WTC11 (cell line): ENCODE results near the gene RAI1. TPM values are rescaled to one million over a fixed set of nuclear protein-coding genes. Genes with fewer than 3 reads are reported as not detected.

Source experiments
- ATAC-seq: fragments of 200-7000 bp; cut with Tn5 transposase; 2 replicates; pipeline ENCODE4 v1.10.0; 2021; ENCODE audit warnings: mild to moderate bottlenecking, moderate library complexity
- CTCF ChIA-PET: fragments of 300-600 bp; sonication (Branson Sonifier 250); formaldehyde crosslinking; loops from one replicate; lab custom pipeline; 2021; ENCODE audit warnings: antibody characterized with exemption; lab: Charles Lee
- POLR2A ChIA-PET: fragments of 350-600 bp; sonication (Branson Sonifier 250); formaldehyde crosslinking; loops from one replicate; lab custom pipeline; 2021; ENCODE audit warnings: antibody characterized with exemption; lab: Charles Lee
- DNase-seq: peaks from one replicate; pipeline ENCODE4 v3.0.0; 2021; ENCODE audit warnings: low spot score
- H3K27ac Mint-ChIP-seq: 2 replicates; pipeline ENCODE4 v1.8.0; 2021; ENCODE audit warnings: mixed read lengths
- H3K27me3 Mint-ChIP-seq: 2 replicates; pipeline ENCODE4 v1.8.0; 2021; ENCODE audit warnings: low read depth, mild to moderate bottlenecking, moderate library complexity, mixed read lengths
- H3K36me3 Mint-ChIP-seq: 2 replicates; pipeline ENCODE4 v1.8.0; 2021; ENCODE audit warnings: mixed read lengths
- H3K4me1 Mint-ChIP-seq: 2 replicates; pipeline ENCODE4 v1.8.0; 2022; ENCODE audit warnings: mixed read lengths
- H3K4me3 Mint-ChIP-seq: 2 replicates; pipeline ENCODE4 v1.8.0; 2021; ENCODE audit warnings: mild to moderate bottlenecking, moderate library complexity, mixed read lengths
- H3K9me3 Mint-ChIP-seq: 2 replicates; pipeline ENCODE4 v1.8.0; 2021; ENCODE audit warnings: mixed read lengths
- FOXP1 ChIP-seq: sonication (generic); formaldehyde crosslinking; IDR thresholded peaks from 2 replicates; pipeline ENCODE4 v1.8.0; 2022; ENCODE audit warnings: missing genetic modification reagents, mild to moderate bottlenecking, moderate library complexity, borderline replicate concordance
- GABPB1 ChIP-seq: sonication (generic); formaldehyde crosslinking; IDR thresholded peaks from 2 replicates; pipeline ENCODE4 v1.8.1; 2023; ENCODE audit warnings: mild to moderate bottlenecking, missing genetic modification reagents
- KAT7 ChIP-seq: sonication (generic); formaldehyde crosslinking; IDR thresholded peaks from 2 replicates; pipeline ENCODE4 v1.8.1; 2023; ENCODE audit warnings: missing genetic modification reagents, mild to moderate bottlenecking, borderline replicate concordance
- MYBL2 ChIP-seq: sonication (generic); formaldehyde crosslinking; IDR thresholded peaks from 2 replicates; pipeline ENCODE4 v1.8.1; 2023; ENCODE audit warnings: mild to moderate bottlenecking, moderate library complexity, missing genetic modification reagents
- SOX15 ChIP-seq: fragments of 250-450 bp; sonication (Bioruptor Pico); IDR thresholded peaks from 2 replicates; pipeline ENCODE4 v1.9.0; 2021; ENCODE audit warnings: mild to moderate bottlenecking
- ZBTB21 ChIP-seq: sonication (generic); formaldehyde crosslinking; IDR thresholded peaks from 2 replicates; pipeline ENCODE4 v1.8.1; 2023; ENCODE audit warnings: mild to moderate bottlenecking, missing genetic modification reagents, borderline replicate concordance
- ZNF317 ChIP-seq: sonication (generic); formaldehyde crosslinking; IDR thresholded peaks from 2 replicates; pipeline ENCODE4 v1.8.1; 2023; ENCODE audit warnings: low read depth, mild to moderate bottlenecking, moderate library complexity, missing genetic modification reagents, borderline replicate concordance
- total RNA-seq: library from RNA; stranded (reverse); gene quantifications from 3 replicates; pipeline ENCODE4 v1.2.3, GENCODE V29; 2021
- TF ChIP-seq, protein P1 (sequence below): fragments of 200-600 bp; IDR thresholded peaks from 2 replicates; pipeline ENCODE4 v1.8.0; 2022; ENCODE audit warnings: antibody characterized with exemption
- TF ChIP-seq, protein P2 (sequence below): sonication (generic); formaldehyde crosslinking; IDR thresholded peaks from 2 replicates; pipeline ENCODE4 v1.8.1; 2023; ENCODE audit warnings: mild to moderate bottlenecking, missing genetic modification reagents, borderline replicate concordance
- TF ChIP-seq, protein P3 (sequence below): sonication (generic); formaldehyde crosslinking; conservative IDR thresholded peaks from 2 replicates; pipeline ENCODE4 v1.8.1; 2023; ENCODE audit warnings: mild to moderate bottlenecking, low read depth, missing genetic modification reagents, moderate library complexity
- TF ChIP-seq, protein P4 (sequence below): sonication (generic); formaldehyde crosslinking; IDR thresholded peaks from 2 replicates; pipeline ENCODE4 v1.8.0; 2023; ENCODE audit warnings: missing genetic modification reagents
- TF ChIP-seq, protein P5 (sequence below): sonication (generic); formaldehyde crosslinking; IDR thresholded peaks from 2 replicates; pipeline ENCODE4 v1.8.1; 2023; ENCODE audit warnings: mild to moderate bottlenecking, missing genetic modification reagents, moderate library complexity
- TF ChIP-seq, protein P6 (sequence below): fragments of 250-450 bp; sonication (Bioruptor Pico); IDR thresholded peaks from 2 replicates; pipeline ENCODE4 v1.9.0; 2021; ENCODE audit warnings: mild to moderate bottlenecking
- TF ChIP-seq, protein P7 (sequence below): fragments of 250-450 bp; sonication (Bioruptor Pico); IDR thresholded peaks from 2 replicates; pipeline ENCODE4 v1.9.0; 2021; ENCODE audit warnings: mild to moderate bottlenecking

Gene RAI1
- total RNA-seq, 1 experiment from 2014 or later = 12.7 TPM

DNA sequence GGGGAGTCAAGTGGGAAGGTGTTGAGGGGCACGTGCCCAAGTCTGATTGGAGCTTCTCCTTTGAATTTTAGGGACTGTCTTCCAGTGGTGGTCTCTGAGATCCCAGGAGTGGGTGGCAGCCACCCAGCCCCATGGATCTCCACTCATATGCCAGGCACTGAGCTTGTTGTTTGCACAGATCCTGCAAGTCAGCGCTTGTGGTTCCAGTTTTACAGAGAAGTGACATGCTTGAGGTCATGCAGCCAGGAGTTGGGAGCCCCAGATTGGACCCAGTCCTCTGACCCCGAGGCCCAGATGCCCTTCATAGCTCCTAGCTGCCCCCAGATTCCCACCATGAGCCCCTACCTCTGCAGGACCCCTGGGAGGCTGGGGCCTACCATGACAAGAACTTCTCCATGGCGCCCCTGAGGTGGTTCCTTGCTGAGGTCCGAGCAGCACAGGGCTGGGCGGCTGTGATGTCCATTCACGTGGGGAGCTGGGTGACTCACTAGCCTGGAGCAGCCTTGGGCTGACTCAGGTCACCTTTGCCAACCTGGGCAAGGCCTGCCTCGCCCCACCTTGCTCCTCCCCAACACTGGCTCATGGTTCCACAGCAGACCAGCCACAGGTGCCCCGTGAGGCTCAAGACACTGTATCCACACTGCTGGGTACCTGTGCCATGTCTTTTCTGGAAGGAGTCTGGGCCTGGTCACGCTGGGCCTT is 47.4 kb downstream of the RAI1 start (continued):
- no peak for TF ChIP-seq ZNF317

DNA sequence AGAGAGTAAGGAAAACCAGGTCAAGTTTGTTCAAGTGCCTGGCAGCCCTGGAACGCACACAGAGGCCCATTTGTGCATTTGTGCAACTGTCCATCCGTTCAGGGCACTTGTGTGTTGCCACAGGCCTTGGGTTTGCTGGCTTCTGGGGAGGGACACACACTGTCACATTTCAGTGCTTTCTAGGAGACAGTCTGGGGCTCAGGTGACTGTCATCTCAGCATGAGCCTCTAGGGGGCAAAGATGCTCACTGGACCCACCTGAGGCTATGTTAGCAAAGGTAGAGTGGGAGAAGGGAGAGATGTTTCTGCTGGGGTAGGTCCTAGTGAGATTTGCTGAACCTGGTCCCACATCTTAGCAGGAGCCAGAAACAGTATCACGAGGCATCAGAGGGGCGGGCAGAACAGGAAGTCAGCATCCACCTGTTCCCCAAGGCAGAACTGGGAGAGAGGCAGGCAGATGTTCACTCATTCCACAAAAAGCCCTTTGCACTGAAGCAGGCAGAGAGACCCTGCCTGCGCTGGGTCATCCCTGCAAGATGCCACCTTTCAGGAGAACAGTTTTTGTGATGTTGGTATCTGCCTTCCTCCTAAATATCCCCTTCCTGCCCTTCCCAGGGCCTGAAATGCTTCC is 48.5 kb downstream of the RAI1 start:
- no peak for TF ChIP-seq ZBTB21 (CRISPR knock-in tag)
- TF ChIP-seq FOXP1 (CRISPR knock-in tag) = no peak
- TF ChIP-seq, protein P1, sequence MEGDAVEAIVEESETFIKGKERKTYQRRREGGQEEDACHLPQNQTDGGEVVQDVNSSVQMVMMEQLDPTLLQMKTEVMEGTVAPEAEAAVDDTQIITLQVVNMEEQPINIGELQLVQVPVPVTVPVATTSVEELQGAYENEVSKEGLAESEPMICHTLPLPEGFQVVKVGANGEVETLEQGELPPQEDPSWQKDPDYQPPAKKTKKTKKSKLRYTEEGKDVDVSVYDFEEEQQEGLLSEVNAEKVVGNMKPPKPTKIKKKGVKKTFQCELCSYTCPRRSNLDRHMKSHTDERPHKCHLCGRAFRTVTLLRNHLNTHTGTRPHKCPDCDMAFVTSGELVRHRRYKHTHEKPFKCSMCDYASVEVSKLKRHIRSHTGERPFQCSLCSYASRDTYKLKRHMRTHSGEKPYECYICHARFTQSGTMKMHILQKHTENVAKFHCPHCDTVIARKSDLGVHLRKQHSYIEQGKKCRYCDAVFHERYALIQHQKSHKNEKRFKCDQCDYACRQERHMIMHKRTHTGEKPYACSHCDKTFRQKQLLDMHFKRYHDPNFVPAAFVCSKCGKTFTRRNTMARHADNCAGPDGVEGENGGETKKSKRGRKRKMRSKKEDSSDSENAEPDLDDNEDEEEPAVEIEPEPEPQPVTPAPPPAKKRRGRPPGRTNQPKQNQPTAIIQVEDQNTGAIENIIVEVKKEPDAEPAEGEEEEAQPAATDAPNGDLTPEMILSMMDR = peak; percentile 71
- TF ChIP-seq, protein P2, sequence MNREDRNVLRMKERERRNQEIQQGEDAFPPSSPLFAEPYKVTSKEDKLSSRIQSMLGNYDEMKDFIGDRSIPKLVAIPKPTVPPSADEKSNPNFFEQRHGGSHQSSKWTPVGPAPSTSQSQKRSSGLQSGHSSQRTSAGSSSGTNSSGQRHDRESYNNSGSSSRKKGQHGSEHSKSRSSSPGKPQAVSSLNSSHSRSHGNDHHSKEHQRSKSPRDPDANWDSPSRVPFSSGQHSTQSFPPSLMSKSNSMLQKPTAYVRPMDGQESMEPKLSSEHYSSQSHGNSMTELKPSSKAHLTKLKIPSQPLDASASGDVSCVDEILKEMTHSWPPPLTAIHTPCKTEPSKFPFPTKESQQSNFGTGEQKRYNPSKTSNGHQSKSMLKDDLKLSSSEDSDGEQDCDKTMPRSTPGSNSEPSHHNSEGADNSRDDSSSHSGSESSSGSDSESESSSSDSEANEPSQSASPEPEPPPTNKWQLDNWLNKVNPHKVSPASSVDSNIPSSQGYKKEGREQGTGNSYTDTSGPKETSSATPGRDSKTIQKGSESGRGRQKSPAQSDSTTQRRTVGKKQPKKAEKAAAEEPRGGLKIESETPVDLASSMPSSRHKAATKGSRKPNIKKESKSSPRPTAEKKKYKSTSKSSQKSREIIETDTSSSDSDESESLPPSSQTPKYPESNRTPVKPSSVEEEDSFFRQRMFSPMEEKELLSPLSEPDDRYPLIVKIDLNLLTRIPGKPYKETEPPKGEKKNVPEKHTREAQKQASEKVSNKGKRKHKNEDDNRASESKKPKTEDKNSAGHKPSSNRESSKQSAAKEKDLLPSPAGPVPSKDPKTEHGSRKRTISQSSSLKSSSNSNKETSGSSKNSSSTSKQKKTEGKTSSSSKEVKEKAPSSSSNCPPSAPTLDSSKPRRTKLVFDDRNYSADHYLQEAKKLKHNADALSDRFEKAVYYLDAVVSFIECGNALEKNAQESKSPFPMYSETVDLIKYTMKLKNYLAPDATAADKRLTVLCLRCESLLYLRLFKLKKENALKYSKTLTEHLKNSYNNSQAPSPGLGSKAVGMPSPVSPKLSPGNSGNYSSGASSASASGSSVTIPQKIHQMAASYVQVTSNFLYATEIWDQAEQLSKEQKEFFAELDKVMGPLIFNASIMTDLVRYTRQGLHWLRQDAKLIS (CRISPR knock-in tag) = no peak
- TF ChIP-seq, protein P3, sequence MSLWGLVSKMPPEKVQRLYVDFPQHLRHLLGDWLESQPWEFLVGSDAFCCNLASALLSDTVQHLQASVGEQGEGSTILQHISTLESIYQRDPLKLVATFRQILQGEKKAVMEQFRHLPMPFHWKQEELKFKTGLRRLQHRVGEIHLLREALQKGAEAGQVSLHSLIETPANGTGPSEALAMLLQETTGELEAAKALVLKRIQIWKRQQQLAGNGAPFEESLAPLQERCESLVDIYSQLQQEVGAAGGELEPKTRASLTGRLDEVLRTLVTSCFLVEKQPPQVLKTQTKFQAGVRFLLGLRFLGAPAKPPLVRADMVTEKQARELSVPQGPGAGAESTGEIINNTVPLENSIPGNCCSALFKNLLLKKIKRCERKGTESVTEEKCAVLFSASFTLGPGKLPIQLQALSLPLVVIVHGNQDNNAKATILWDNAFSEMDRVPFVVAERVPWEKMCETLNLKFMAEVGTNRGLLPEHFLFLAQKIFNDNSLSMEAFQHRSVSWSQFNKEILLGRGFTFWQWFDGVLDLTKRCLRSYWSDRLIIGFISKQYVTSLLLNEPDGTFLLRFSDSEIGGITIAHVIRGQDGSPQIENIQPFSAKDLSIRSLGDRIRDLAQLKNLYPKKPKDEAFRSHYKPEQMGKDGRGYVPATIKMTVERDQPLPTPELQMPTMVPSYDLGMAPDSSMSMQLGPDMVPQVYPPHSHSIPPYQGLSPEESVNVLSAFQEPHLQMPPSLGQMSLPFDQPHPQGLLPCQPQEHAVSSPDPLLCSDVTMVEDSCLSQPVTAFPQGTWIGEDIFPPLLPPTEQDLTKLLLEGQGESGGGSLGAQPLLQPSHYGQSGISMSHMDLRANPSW (CRISPR knock-in tag) = no peak
- ATAC-seq = peak; percentile 80
- no peak overlapping the region for H3K4me3 Mint-ChIP-seq

DNA sequence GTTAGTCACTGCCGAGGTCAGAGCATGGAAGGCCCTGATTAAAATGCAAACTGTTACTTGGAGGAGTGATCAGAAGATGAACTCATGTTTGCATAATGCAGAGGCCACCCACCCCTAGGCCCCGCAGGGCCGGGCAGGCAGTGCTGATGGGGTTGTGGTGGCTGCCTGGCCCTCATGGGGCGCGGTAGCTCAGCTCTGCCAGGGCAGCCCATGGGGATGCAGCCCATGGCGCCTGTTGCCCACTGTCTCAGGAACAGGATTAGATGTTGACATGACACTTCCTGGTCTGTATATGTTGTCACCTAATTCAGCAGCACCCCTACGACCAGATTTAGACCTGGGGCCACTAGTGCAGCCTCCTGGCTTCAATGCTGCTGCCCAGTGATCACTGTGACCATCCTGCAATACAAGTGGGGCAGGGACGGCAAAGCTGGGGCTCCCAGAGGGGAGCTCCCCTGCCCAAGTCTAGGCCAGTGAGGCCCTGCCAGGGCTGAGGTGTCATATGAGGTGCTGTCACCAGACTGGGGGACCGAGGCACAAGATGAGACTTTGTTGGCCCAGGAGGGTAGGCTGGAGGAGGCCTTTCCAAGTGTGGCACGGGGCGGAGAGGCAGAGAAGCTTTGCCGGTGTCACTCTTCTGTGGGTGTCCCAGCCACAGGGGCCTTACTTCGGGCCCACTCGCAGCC is 49.1 kb downstream of the RAI1 start:
- ChIA-PET POLR2A (no interaction called here), CTCF (interaction anchor here (1.6 kb wide), 1 partner anchor 11 kb away, joined by 7 read pairs; no protein-coding TSS in a partner anchor)
- H3K27me3 Mint-ChIP-seq = peaks cover 59% of the 10 kb centered on the region
- no peaks in the 10 kb centered on the region for H3K9me3 Mint-ChIP-seq
- ATAC-seq (no peak), DNase-seq (no peak)
- peaks cover 33% of the 10 kb centered on the region for H3K4me1 Mint-ChIP-seq
- H3K27ac Mint-ChIP-seq = no peak overlapping the region
- no peak overlapping the region for H3K4me3 Mint-ChIP-seq
- H3K36me3 Mint-ChIP-seq = no peaks in the 10 kb centered on the region
- TF ChIP-seq SOX15 (CRISPR knock-in tag) (no peak), ZNF317 (no peak), MYBL2 (no peak), GABPB1 (no peak), KAT7 (CRISPR knock-in tag) (no peak)
- TF ChIP-seq, protein P4, sequence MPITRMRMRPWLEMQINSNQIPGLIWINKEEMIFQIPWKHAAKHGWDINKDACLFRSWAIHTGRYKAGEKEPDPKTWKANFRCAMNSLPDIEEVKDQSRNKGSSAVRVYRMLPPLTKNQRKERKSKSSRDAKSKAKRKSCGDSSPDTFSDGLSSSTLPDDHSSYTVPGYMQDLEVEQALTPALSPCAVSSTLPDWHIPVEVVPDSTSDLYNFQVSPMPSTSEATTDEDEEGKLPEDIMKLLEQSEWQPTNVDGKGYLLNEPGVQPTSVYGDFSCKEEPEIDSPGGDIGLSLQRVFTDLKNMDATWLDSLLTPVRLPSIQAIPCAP (CRISPR knock-in tag) = no peak
- TF ChIP-seq, protein P5, sequence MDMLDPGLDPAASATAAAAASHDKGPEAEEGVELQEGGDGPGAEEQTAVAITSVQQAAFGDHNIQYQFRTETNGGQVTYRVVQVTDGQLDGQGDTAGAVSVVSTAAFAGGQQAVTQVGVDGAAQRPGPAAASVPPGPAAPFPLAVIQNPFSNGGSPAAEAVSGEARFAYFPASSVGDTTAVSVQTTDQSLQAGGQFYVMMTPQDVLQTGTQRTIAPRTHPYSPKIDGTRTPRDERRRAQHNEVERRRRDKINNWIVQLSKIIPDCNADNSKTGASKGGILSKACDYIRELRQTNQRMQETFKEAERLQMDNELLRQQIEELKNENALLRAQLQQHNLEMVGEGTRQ (CRISPR knock-in tag) = no peak
- TF ChIP-seq, protein P6, sequence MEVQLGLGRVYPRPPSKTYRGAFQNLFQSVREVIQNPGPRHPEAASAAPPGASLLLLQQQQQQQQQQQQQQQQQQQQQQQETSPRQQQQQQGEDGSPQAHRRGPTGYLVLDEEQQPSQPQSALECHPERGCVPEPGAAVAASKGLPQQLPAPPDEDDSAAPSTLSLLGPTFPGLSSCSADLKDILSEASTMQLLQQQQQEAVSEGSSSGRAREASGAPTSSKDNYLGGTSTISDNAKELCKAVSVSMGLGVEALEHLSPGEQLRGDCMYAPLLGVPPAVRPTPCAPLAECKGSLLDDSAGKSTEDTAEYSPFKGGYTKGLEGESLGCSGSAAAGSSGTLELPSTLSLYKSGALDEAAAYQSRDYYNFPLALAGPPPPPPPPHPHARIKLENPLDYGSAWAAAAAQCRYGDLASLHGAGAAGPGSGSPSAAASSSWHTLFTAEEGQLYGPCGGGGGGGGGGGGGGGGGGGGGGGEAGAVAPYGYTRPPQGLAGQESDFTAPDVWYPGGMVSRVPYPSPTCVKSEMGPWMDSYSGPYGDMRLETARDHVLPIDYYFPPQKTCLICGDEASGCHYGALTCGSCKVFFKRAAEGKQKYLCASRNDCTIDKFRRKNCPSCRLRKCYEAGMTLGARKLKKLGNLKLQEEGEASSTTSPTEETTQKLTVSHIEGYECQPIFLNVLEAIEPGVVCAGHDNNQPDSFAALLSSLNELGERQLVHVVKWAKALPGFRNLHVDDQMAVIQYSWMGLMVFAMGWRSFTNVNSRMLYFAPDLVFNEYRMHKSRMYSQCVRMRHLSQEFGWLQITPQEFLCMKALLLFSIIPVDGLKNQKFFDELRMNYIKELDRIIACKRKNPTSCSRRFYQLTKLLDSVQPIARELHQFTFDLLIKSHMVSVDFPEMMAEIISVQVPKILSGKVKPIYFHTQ = no peak
- TF ChIP-seq, protein P7, sequence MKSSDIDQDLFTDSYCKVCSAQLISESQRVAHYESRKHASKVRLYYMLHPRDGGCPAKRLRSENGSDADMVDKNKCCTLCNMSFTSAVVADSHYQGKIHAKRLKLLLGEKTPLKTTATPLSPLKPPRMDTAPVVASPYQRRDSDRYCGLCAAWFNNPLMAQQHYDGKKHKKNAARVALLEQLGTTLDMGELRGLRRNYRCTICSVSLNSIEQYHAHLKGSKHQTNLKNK = no peak

More for the DNA sequence above, 48.5 kb downstream of the RAI1 start:
- POLR2A ChIA-PET = no interaction called here
- Mint-ChIP-seq H3K27ac (no peak overlapping the region), H3K27me3 (peaks cover 64% of the 10 kb centered on the region), H3K36me3 (no peaks in the 10 kb centered on the region), H3K9me3 (no peaks in the 10 kb centered on the region), H3K4me1 (peaks cover 37% of the 10 kb centered on the region)
- CTCF ChIA-PET = interaction anchor here (0.7 to 1.6 kb wide), 5 partner anchors 9 to 51 kb away, joined by 3 to 8 read pairs (median 4); no protein-coding TSS in a partner anchor
- peak; percentile 73 for DNase-seq
